ENCODE data around the gene COQ8A. TPM values are rescaled to one million over a fixed set of nuclear protein-coding genes. Genes with fewer than 3 reads are reported as not detected.
"Not testable (repeated sequence)": the region's sequence is repeated elsewhere in the genome, so short reads cannot be mapped to it uniquely, and the experiment has no call there.

Gene COQ8A
- total RNA-seq, 1 experiment from 2014 or later = 24.6 TPM

DNA sequence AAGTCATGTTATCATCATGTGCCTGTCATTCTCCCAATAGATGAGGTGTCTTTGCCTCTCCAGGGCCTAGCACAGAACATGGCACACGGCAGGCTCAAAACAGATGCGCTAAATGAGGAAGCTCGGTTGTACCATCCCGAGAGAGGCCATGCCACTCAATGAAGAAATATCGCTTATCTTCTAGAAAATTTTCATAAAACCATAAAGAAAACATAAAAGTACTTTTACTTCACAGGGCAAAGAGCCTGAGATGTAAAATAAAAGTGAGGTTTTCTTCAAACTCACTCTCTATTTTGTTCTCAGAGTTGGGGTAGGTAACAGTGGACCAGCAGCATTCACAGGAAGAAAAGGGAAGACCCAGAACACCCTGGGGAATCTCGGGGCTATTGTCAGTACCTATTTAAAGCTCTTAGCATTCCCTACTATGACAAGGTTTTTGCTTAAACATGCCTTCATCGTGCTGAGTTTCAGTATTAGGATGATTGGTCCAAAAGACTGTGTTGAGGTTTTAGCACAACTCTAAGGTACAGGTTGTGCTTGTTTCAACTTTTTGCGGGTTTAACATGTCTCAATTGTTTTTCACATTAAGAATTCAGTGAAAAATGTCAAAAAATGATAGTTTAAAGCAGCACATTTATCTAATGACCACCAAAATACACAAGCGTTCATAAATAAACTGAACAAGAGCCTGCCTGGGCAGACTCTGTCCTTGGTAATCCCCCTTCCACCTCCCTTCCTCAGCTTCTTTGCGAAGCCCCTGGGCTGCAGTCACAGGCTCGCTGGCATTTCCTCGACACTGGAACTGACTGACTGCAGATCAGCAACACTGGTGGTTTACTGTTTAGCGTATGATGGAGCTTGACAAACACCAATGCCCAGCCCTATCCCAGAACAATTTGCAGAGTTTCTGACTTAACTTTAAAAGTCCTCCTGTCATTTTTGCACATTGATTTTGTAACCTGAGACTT lies 55.6 kb downstream of the COQ8A start:
- no peaks in the 10 kb centered on the region for H3K4me1 Mint-ChIP-seq (ENCODE audit: low read depth, unreplicated experiment)
- H3K27me3 Mint-ChIP-seq (ENCODE audit: unreplicated experiment) = no peaks in the 10 kb centered on the region
- no peak overlapping the region for H3K4me3 Mint-ChIP-seq (ENCODE audit: low read depth, unreplicated experiment)
- no peak for DNase-seq
- intact Hi-C loops (cut with micrococcal nuclease; ENCODE audit: unreplicated experiment) = no loop called here
- CTCF ChIA-PET = no interaction called here
- no peak overlapping the region for H3K27ac Mint-ChIP-seq (ENCODE audit: unreplicated experiment)
- TF ChIP-seq, protein P1, sequence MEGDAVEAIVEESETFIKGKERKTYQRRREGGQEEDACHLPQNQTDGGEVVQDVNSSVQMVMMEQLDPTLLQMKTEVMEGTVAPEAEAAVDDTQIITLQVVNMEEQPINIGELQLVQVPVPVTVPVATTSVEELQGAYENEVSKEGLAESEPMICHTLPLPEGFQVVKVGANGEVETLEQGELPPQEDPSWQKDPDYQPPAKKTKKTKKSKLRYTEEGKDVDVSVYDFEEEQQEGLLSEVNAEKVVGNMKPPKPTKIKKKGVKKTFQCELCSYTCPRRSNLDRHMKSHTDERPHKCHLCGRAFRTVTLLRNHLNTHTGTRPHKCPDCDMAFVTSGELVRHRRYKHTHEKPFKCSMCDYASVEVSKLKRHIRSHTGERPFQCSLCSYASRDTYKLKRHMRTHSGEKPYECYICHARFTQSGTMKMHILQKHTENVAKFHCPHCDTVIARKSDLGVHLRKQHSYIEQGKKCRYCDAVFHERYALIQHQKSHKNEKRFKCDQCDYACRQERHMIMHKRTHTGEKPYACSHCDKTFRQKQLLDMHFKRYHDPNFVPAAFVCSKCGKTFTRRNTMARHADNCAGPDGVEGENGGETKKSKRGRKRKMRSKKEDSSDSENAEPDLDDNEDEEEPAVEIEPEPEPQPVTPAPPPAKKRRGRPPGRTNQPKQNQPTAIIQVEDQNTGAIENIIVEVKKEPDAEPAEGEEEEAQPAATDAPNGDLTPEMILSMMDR (IDR thresholded peaks at IDR 0.05; ENCODE audit: unreplicated experiment) = no peak
- BruUV-seq (replicated peaks) = no TSS peak
- no peaks in the 10 kb centered on the region for H3K36me3 Mint-ChIP-seq (ENCODE audit: insufficient read depth, unreplicated experiment)
- peaks cover 3% of the 10 kb centered on the region for H3K9me3 Mint-ChIP-seq (ENCODE audit: low read depth, unreplicated experiment)

DNA sequence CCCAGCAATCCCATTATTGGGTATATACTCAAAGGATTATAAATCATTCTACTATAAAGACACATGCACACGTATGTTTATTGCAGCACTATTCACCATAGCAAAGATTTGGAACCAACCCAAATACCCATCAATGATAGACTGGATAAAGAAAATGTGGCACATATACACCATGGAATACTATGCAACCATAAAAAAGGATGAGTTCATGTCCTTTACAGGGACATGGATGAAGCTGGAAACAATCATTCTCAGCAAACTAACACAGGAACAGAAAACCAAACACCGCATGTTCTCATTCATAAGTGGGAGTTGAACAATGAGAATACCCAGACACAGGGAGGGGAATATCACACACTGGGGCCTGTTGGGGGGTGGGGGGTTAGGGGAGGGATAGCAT lies 59.5 kb downstream of the COQ8A start:
- CTCF ChIA-PET = interaction anchor here (0.7 kb wide), 1 partner anchor 448 kb away, joined by 3 read pairs; no protein-coding TSS in a partner anchor
- H3K27ac Mint-ChIP-seq (ENCODE audit: unreplicated experiment); DNase-seq; H3K9me3 Mint-ChIP-seq (ENCODE audit: low read depth, unreplicated experiment); H3K4me3 Mint-ChIP-seq (ENCODE audit: low read depth, unreplicated experiment); H3K4me1 Mint-ChIP-seq (ENCODE audit: low read depth, unreplicated experiment); BruUV-seq (replicated peaks); H3K27me3 Mint-ChIP-seq (ENCODE audit: unreplicated experiment); H3K36me3 Mint-ChIP-seq (ENCODE audit: insufficient read depth, unreplicated experiment); intact Hi-C loops (cut with micrococcal nuclease; ENCODE audit: unreplicated experiment): not testable (repeated sequence)

DNA sequence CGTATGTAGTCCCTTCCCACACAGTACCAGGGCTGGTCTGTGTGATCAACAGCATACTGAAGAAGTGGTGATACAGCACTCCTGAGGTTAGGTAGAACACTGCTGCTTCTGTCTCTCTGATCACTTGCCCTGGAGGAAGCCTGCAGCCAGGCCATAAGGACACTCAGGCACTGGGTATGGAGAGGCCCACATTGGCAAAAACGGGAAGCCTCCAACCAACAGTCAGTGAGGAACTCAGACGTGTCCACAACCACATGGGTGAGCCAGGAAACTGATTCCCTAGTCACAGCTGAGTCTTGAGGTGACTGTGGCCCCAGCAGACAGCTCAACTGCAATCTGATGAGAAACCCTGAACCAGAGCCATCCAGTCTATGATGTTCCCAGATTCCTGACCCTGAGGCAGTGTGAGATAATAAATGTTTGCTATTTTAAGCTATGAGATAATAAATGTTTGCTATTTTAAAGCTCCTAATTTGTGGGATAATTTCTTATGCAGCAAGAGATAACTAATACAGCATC lies 62.5 kb downstream of the COQ8A start:
- CTCF ChIA-PET = no interaction called here
- no peaks in the 10 kb centered on the region for H3K36me3 Mint-ChIP-seq (ENCODE audit: insufficient read depth, unreplicated experiment)
- DNase-seq = no peak

DNA sequence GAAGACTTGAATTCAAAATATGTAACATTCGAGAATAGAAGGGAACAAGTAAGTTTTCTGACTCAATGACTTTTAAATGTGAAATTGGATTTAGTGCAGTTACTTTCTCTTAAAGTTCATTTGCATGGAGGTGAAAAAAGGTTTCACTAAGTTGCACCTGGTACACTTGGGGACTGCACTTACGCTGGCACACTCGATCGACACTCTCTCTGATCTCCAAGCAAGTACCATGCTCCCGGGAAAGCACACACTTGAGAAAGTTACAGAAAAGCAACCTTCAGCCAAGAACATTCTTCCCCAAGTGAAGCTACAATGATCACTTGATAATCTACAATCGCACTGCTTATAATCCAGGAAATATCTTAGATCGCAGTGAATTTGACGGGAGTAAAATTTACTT lies 63.1 kb downstream of the COQ8A start:
- Mint-ChIP-seq H3K27me3 (ENCODE audit: unreplicated experiment) (no peaks in the 10 kb centered on the region), H3K4me3 (ENCODE audit: low read depth, unreplicated experiment) (no peak overlapping the region), H3K36me3 (ENCODE audit: insufficient read depth, unreplicated experiment) (no peaks in the 10 kb centered on the region), H3K4me1 (ENCODE audit: low read depth, unreplicated experiment) (no peaks in the 10 kb centered on the region), H3K27ac (ENCODE audit: unreplicated experiment) (no peak overlapping the region), H3K9me3 (ENCODE audit: low read depth, unreplicated experiment) (peaks cover 3% of the 10 kb centered on the region)
- CTCF ChIA-PET = no interaction called here
- TF ChIP-seq, protein P1 (IDR thresholded peaks at IDR 0.05; ENCODE audit: unreplicated experiment) = no peak
- intact Hi-C loops (cut with micrococcal nuclease; ENCODE audit: unreplicated experiment) = loop anchor here (10.0 kb wide), 1 partner anchor 432 kb away; no protein-coding TSS in a partner anchor
- no TSS peak for BruUV-seq (replicated peaks)
- no peak for DNase-seq

More for the DNA sequence above, 62.5 kb downstream of the COQ8A start:
- BruUV-seq (replicated peaks) = no TSS peak
- intact Hi-C loops (cut with micrococcal nuclease; ENCODE audit: unreplicated experiment) = loop anchor here (10.0 kb wide), 1 partner anchor 432 kb away; no protein-coding TSS in a partner anchor
- no peaks in the 10 kb centered on the region for H3K27me3 Mint-ChIP-seq (ENCODE audit: unreplicated experiment)
- no peak overlapping the region for H3K27ac Mint-ChIP-seq (ENCODE audit: unreplicated experiment)
- no peaks in the 10 kb centered on the region for H3K4me1 Mint-ChIP-seq (ENCODE audit: low read depth, unreplicated experiment)
- TF ChIP-seq, protein P1 (IDR thresholded peaks at IDR 0.05; ENCODE audit: unreplicated experiment) = no peak
- no peak overlapping the region for H3K4me3 Mint-ChIP-seq (ENCODE audit: low read depth, unreplicated experiment)
- peaks cover 3% of the 10 kb centered on the region for H3K9me3 Mint-ChIP-seq (ENCODE audit: low read depth, unreplicated experiment)
